ENCODE results near the gene TUBD1. TPM values are rescaled to one million over a fixed set of nuclear protein-coding genes. Genes with fewer than 3 reads are reported as not detected.
"Not testable (repeated sequence)": the region's sequence is repeated elsewhere in the genome, so short reads cannot be mapped to it uniquely, and the experiment has no call there.

Gene TUBD1
- polyA plus RNA-seq, 3 donors from 2014 or later: 8.8 to 12.7 (median 10.1) TPM

- Mint-ChIP-seq H3K36me3 (peaks cover 0 to 4% (median 0%) of the 10 kb centered on the region in 3 donors), H3K4me3 (no peak overlapping the region), H3K9me3 (no peaks in the 10 kb centered on the region), H3K4me1 (peaks cover 29 to 44% of the 10 kb centered on the region in 2 donors), H3K27me3 (ENCODE audit: low read depth in 3 of 3) (peaks cover 0 to 2% (median 0%) of the 10 kb centered on the region in 3 donors), H3K27ac (peak overlapping the region in 2 of 6 donors; percentile 20 to 48)
- no peak for DNase-seq
Observed at GRCh38 chr17:59846394-59847165, 46.2 kb downstream of the TUBD1 start.

- H3K9me3 Mint-ChIP-seq: no peaks in the 10 kb centered on the region
- H3K27me3 Mint-ChIP-seq (ENCODE audit: low read depth in 3 of 3): peaks cover 0 to 2% (median 0%) of the 10 kb centered on the region in 3 donors
- H3K36me3 Mint-ChIP-seq: peaks cover 0 to 11% (median 2%) of the 10 kb centered on the region in 3 donors
- H3K4me3 Mint-ChIP-seq: no peak overlapping the region
- H3K27ac Mint-ChIP-seq: peak overlapping the region in 4 of 6 donors; percentile 7 to 48 (median 21)
- no peak for DNase-seq
- H3K4me1 Mint-ChIP-seq: peaks cover 37 to 51% of the 10 kb centered on the region in 2 donors
Observed at GRCh38 chr17:59845595-59846393, 46.9 kb downstream of the TUBD1 start.

DNA sequence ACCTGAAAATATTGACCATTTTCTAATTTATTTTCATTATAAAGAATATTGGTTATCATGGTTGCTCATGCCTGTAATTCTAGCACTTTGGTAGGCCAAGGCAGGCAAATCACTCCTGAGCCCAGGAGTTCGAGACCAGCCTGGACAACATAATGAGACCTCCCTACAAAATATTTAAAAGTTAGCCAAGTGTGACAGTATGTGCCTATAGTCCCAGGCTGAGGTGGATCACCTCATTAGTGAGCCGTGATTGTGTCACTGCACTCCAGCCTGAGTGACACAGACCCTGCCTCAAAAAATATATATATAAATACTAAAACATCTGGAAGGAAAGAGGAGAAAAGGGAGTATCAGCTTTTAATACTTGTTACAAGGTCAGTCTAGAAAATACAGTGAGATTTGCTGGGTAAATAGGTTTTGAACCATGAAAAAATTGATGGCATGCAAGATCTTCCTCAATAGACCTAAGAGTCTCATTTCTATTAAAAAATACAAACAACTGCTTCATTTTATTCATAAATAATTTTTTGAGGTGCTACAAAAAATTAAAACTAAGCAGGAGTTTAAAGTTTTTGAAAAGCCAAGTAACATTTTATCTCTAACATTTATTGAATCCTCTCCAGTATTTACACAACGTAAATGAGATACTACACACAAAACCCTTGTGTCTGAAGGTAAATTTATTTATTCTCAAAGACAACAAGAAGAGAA lies 47.7 kb downstream of the TUBD1 start:
- Mint-ChIP-seq H3K27ac (peak overlapping the region in 3 of 6 donors; percentile 7 to 37 (median 16)), H3K36me3 (peaks cover 6 to 18% (median 8%) of the 10 kb centered on the region in 3 donors), H3K4me1 (peaks cover 44 to 59% of the 10 kb centered on the region in 2 donors), H3K4me3 (no peak overlapping the region), H3K27me3 (ENCODE audit: low read depth in 3 of 3) (peaks cover 0 to 2% (median 0%) of the 10 kb centered on the region in 3 donors), H3K9me3 (no peaks in the 10 kb centered on the region)
- no peak for DNase-seq

- peak overlapping the region; percentile 25 to 93 (median 66) for H3K27ac Mint-ChIP-seq
- H3K4me1 Mint-ChIP-seq: peaks cover 50 to 63% of the 10 kb centered on the region in 2 donors
- H3K36me3 Mint-ChIP-seq: peaks cover 6 to 31% (median 8%) of the 10 kb centered on the region in 3 donors
- H3K27me3 Mint-ChIP-seq (ENCODE audit: low read depth in 3 of 3): peaks cover 0 to 2% (median under 1%) of the 10 kb centered on the region in 3 donors
- H3K9me3 Mint-ChIP-seq: no peaks in the 10 kb centered on the region
- peak overlapping the region in 2 of 5 donors; percentile 30 to 94 for H3K4me3 Mint-ChIP-seq
- no peak for DNase-seq
Observed at GRCh38 chr17:59842901-59843652, 49.7 kb downstream of the TUBD1 start.

- not testable (repeated sequence) for H3K9me3 Mint-ChIP-seq; H3K27me3 Mint-ChIP-seq (ENCODE audit: low read depth in 3 of 3); DNase-seq
- H3K4me1 Mint-ChIP-seq: peaks cover 55 to 68% of the 10 kb centered on the region in 2 donors
- peak overlapping the region in 2 of 5 donors; percentile 46 to 94 for H3K4me3 Mint-ChIP-seq
- H3K36me3 Mint-ChIP-seq: peaks cover 6 to 31% (median 8%) of the 10 kb centered on the region in 3 donors
- peak overlapping the region in 5 of 6 donors; percentile 36 to 95 (median 78) for H3K27ac Mint-ChIP-seq
Observed at GRCh38 chr17:59841882-59842263, 50.9 kb downstream of the TUBD1 start.

- peak overlapping the region; percentile 56 to 94 (median 61) for H3K4me3 Mint-ChIP-seq
- H3K36me3 Mint-ChIP-seq: peaks cover 6 to 31% (median 8%) of the 10 kb centered on the region in 3 donors
- not testable (repeated sequence) for H3K9me3 Mint-ChIP-seq; H3K27me3 Mint-ChIP-seq (ENCODE audit: low read depth in 3 of 3); DNase-seq
- H3K27ac Mint-ChIP-seq: peak overlapping the region; percentile 58 to 99 (median 94)
- H3K4me1 Mint-ChIP-seq: peaks cover 55 to 68% of the 10 kb centered on the region in 2 donors
Observed at GRCh38 chr17:59841091-59841881, 51.5 kb downstream of the TUBD1 start.

DNA sequence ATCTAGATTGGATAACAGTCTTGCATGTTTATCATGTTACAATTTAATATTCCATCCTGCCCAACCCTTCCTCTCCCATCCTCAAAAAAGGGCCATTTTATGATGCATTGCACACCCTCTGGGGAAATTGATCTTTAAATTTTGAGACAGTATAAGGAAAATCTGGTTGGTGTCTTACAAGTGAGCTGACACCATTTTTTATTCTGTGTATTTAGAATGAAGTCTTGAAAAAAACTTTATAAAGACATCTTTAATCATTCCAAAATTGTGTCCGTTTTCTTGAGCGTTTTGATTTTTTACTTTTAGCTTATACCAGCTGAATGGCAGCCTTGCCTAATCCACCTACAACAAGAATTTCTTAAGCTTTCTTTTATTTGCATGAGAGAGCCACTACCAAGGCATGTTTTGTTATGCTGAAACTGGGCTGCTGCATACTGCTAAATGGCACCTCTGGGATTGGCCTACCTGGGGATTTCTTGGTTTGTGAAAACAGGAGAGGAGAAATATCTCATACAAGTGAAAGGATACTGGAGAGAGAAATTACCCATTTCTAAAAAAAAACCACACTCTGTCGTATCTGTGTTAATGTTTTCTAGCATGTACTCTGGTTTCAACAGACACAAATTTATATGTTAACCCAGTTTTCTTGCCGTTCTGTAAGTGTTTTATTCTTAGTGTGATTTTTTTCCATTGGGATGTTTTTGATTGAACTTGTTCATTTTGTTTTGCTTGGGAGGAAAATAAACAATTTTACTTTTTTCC lies 52.2 kb downstream of the TUBD1 start:
- Mint-ChIP-seq H3K9me3 (no peaks in the 10 kb centered on the region), H3K27me3 (ENCODE audit: low read depth in 3 of 3) (peaks cover 0 to 7% (median 2%) of the 10 kb centered on the region in 3 donors), H3K4me1 (peaks cover 53 to 60% of the 10 kb centered on the region in 2 donors), H3K4me3 (peak overlapping the region; percentile 56 to 94 (median 61)), H3K36me3 (peaks cover 6 to 31% (median 8%) of the 10 kb centered on the region in 3 donors), H3K27ac (peak overlapping the region; percentile 31 to 99 (median 94))
- no peak for DNase-seq

DNA sequence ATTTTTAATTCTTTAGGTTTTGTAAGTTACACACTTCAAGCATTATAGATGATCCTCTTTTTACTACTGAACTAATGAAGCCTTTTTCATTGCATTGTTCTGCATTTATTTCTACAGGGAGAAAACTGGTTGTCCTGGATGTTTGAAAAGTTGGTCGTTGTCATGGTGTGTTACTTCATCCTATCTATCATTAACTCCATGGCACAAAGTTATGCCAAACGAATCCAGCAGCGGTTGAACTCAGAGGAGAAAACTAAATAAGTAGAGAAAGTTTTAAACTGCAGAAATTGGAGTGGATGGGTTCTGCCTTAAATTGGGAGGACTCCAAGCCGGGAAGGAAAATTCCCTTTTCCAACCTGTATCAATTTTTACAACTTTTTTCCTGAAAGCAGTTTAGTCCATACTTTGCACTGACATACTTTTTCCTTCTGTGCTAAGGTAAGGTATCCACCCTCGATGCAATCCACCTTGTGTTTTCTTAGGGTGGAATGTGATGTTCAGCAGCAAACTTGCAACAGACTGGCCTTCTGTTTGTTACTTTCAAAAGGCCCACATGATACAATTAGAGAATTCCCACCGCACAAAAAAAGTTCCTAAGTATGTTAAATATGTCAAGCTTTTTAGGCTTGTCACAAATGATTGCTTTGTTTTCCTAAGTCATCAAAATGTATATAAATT lies 53.0 kb downstream of the TUBD1 start:
- H3K9me3 Mint-ChIP-seq: no peaks in the 10 kb centered on the region
- H3K4me1 Mint-ChIP-seq: peaks cover 53 to 58% of the 10 kb centered on the region in 2 donors
- H3K36me3 Mint-ChIP-seq: peaks cover 6 to 31% (median 8%) of the 10 kb centered on the region in 3 donors
- no peak for DNase-seq
- H3K27ac Mint-ChIP-seq: peak overlapping the region; percentile 93 to 99 (median 96)
- peaks cover 0 to 7% (median 2%) of the 10 kb centered on the region in 3 donors for H3K27me3 Mint-ChIP-seq (ENCODE audit: low read depth in 3 of 3)
- peak overlapping the region; percentile 90 to 95 (median 93) for H3K4me3 Mint-ChIP-seq

DNA sequence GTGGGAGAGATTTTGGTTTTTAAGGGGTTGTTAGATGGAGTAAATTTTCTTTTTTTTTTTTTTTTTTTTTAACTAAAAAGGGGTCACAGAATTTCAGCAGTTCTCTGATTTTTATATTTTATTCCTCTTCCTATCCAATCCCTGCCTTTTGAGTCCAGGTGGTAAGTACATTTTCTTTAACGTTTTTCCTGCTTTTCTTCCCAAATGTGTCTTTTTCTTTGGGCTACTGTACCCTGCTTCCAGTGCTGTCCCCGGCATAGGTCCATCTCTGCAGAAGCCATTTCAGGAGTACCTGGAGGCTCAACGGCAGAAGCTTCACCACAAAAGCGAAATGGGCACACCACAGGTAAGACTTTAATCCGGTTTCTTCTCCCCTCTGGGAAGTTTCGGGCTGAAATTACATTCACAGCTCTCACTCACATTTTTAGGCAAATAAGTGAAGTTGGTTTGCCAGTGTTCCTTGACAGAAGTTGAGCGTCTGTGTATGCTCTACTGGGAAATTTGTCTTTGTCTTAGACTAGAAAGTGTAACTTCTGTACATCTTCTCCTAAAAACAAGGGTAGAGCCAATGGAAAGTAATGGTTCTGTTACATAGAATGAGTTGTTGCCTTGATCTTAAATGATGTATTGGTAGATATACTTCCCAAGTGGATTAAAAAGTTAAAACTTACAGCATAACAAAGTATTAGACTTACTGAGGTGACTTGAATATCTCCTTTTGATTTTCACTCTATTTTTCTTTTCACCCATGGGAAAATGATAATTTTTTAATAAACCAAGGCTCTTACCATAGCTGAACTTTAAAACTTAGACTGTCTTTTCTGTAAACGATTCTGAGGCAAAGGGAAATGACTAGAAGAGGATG lies 54.5 kb downstream of the TUBD1 start:
- peak in 2 of 3 donors; percentile 17 to 30 for DNase-seq
- peak overlapping the region; percentile 93 to 99 (median 96) for H3K27ac Mint-ChIP-seq
- H3K9me3 Mint-ChIP-seq: no peaks in the 10 kb centered on the region
- peaks cover 6 to 34% (median 12%) of the 10 kb centered on the region in 3 donors for H3K36me3 Mint-ChIP-seq
- peak overlapping the region; percentile 90 to 95 (median 93) for H3K4me3 Mint-ChIP-seq
- peaks cover 0 to 7% (median 2%) of the 10 kb centered on the region in 3 donors for H3K27me3 Mint-ChIP-seq (ENCODE audit: low read depth in 3 of 3)
- peaks cover 53 to 63% of the 10 kb centered on the region in 2 donors for H3K4me1 Mint-ChIP-seq

DNA sequence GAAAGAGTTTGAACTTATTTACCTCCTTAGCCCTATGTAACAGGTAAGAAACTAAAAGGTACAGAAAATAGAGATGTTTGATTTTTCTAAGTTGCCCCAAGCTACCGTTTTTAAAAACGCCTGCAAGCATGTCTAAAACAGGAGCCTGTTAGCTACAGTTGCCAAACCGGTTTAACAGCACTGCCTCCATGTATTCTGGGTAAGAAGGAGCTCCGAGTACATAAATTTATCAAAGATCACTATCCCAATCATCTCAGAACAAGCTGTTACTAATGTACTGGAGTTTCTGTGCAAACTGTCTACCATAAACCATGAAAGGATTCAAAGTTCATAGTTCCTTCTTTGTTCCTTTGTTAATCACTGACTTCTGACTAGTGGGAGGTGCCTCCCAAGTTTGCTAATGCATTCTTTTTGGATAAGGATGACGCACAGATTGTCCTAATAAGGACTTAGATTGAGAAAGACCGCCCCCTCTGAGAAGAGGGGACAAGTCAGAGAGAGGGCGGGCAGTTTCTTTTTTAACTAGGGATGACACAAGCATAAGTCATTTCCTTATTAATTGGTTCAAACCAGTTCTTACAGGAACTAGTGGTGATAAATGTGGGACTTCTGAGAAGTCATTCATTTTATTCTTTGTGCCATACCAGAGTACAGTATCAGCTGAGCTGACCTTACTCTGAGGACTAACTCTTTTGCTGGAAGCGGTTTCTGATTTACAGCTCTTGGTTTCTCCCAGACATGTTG lies 55.3 kb downstream of the TUBD1 start:
- H3K9me3 Mint-ChIP-seq: no peaks in the 10 kb centered on the region
- H3K36me3 Mint-ChIP-seq: peaks cover 6 to 30% (median 12%) of the 10 kb centered on the region in 3 donors
- H3K4me3 Mint-ChIP-seq: peak overlapping the region; percentile 90 to 95 (median 93)
- peak; percentile 79 to 87 (median 82) for DNase-seq
- H3K4me1 Mint-ChIP-seq: peaks cover 49 to 67% of the 10 kb centered on the region in 2 donors
- peaks cover 0 to 7% (median 2%) of the 10 kb centered on the region in 3 donors for H3K27me3 Mint-ChIP-seq (ENCODE audit: low read depth in 3 of 3)
- peak overlapping the region; percentile 93 to 99 (median 96) for H3K27ac Mint-ChIP-seq
